ENCODE results near the gene SH3BGRL2. TPM values are rescaled to one million over a fixed set of nuclear protein-coding genes. Genes with fewer than 3 reads are reported as not detected.

SH3BGRL2 gene
- total RNA-seq, 3 donors from 2014 or later (not counting 1 experiment from before 2014, with no cell fraction given) = 0.68 to 5.8 (median 1.6) TPM

DNA sequence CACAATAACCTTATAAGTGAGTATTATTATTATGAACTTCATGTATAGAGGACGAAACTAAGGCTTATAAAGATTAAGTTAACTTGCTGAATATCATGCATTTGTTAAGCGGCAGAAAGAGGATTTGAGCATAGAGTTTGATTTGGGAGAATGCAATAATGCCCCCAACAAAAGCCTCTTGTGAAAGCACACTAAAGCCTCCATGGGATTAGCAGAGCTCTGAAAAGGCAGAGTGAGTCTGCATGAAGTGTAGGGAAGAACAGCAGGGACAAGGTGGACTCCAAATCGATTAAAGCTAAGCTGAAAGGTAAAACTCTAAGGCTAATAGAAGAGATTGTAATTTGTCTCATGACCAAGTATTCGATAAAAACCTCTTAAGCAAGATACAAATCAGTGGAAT, 100.3 kb downstream of the SH3BGRL2 start:
- Histone ChIP-seq H3K27ac (ENCODE audit: low read length) (no peak overlapping the region), H3K27me3 (ENCODE audit: control insufficient read depth, insufficient read depth, low read length) (no peaks in the 10 kb centered on the region), H3K9me3 (ENCODE audit: control insufficient read depth, insufficient read depth, low read length) (no peaks in the 10 kb centered on the region), H3K4me3 (ENCODE audit: low read length) (no peak overlapping the region), H3K4me1 (ENCODE audit: control insufficient read depth, insufficient read depth, low read length) (no peaks in the 10 kb centered on the region), H3K36me3 (ENCODE audit: control insufficient read depth, insufficient read depth, low read length) (no peaks in the 10 kb centered on the region)
- Mint-ChIP-seq H3K27ac (no peak overlapping the region), H3K27me3 (ENCODE audit: low read depth in 2 of 2) (peaks cover 4 to 6% of the 10 kb centered on the region in 2 donors), H3K4me3 (no peak overlapping the region), H3K9me3 (peaks cover 0 to 2% of the 10 kb centered on the region in 2 donors), H3K4me1 (no peaks in the 10 kb centered on the region), H3K36me3 (no peaks in the 10 kb centered on the region)
- WGBS (ENCODE audit: insufficient coverage) = 79% methylated on average over 4 of the region's 4 CpGs
- ATAC-seq (no peak), DNase-seq (no peak)
- intact Hi-C loops (cut with micrococcal nuclease) = no loop called here
- TF ChIP-seq, protein P1, sequence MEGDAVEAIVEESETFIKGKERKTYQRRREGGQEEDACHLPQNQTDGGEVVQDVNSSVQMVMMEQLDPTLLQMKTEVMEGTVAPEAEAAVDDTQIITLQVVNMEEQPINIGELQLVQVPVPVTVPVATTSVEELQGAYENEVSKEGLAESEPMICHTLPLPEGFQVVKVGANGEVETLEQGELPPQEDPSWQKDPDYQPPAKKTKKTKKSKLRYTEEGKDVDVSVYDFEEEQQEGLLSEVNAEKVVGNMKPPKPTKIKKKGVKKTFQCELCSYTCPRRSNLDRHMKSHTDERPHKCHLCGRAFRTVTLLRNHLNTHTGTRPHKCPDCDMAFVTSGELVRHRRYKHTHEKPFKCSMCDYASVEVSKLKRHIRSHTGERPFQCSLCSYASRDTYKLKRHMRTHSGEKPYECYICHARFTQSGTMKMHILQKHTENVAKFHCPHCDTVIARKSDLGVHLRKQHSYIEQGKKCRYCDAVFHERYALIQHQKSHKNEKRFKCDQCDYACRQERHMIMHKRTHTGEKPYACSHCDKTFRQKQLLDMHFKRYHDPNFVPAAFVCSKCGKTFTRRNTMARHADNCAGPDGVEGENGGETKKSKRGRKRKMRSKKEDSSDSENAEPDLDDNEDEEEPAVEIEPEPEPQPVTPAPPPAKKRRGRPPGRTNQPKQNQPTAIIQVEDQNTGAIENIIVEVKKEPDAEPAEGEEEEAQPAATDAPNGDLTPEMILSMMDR (IDR thresholded peaks at IDR 0.05) = no peak

DNA sequence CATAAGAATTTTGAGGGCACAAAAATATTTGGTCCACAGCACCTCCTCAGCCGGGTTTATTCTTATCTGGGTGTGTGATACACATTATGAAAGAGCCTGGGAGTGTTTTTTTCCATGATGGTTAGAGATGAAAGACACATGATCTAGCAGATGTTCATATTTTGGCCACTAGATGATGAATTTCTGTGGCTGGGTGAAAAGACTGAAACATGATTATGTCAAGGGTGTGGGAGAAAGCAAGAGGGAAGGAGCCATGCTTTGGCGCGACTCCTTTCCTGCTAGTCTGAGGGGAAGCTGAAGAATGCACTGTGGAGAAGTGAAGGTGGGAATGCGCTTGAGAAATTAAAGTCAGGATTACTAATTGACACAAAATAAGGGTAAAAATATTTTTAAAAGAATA, 102.3 kb downstream of the SH3BGRL2 start:
- intact Hi-C loops (cut with micrococcal nuclease) = no loop called here
- Mint-ChIP-seq H3K27me3 (ENCODE audit: low read depth in 2 of 2) (peaks cover 0 to 6% of the 10 kb centered on the region in 2 donors), H3K9me3 (peaks cover 0 to 4% of the 10 kb centered on the region in 2 donors), H3K4me3 (no peak overlapping the region), H3K4me1 (no peaks in the 10 kb centered on the region), H3K36me3 (no peaks in the 10 kb centered on the region), H3K27ac (no peak overlapping the region)
- Histone ChIP-seq H3K4me1 (ENCODE audit: control insufficient read depth, insufficient read depth, low read length) (no peaks in the 10 kb centered on the region), H3K36me3 (ENCODE audit: control insufficient read depth, insufficient read depth, low read length) (no peaks in the 10 kb centered on the region), H3K27ac (ENCODE audit: low read length) (no peak overlapping the region), H3K27me3 (ENCODE audit: control insufficient read depth, insufficient read depth, low read length) (no peaks in the 10 kb centered on the region), H3K9me3 (ENCODE audit: control insufficient read depth, insufficient read depth, low read length) (no peaks in the 10 kb centered on the region), H3K4me3 (ENCODE audit: low read length) (no peak overlapping the region)
- no peak for DNase-seq
- 87% methylated on average over 4 of the region's 4 CpGs for WGBS (ENCODE audit: insufficient coverage)
- ATAC-seq = no peak
- TF ChIP-seq, protein P1 (IDR thresholded peaks at IDR 0.05) = no peak

DNA sequence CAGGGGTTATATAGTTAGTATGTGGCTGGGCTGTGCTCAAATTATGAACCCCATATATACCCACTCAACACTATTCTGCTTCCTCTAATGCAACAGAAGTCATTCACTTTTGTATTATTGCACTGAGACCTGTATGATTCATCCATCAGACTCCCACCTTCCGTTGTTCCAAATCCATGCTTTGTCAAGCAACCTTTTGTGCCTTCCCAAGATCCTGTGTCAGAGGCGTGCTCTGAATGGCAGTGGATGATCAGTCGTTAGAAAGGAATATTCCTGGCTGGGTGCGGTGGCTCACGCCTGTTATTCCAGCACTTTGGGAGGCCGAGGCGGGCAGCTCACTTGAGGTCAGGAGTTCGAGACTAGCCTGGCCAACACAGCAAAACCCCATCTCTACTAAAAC, 103.2 kb downstream of the SH3BGRL2 start:
- Mint-ChIP-seq H3K36me3 (no peaks in the 10 kb centered on the region), H3K9me3 (peaks cover 3 to 4% of the 10 kb centered on the region in 2 donors), H3K4me1 (no peaks in the 10 kb centered on the region), H3K27me3 (ENCODE audit: low read depth in 2 of 2) (peaks cover 0 to 6% of the 10 kb centered on the region in 2 donors), H3K4me3 (no peak overlapping the region), H3K27ac (no peak overlapping the region)
- intact Hi-C loops (cut with micrococcal nuclease) = no loop called here
- no peaks in the 10 kb centered on the region for H3K9me3 ChIP-seq (ENCODE audit: control insufficient read depth, insufficient read depth, low read length)
- TF ChIP-seq, protein P1 (IDR thresholded peaks at IDR 0.05) = no peak
- no peak for ATAC-seq
- H3K27ac ChIP-seq (ENCODE audit: low read length) = no peak overlapping the region
- no peaks in the 10 kb centered on the region for H3K4me1 ChIP-seq (ENCODE audit: control insufficient read depth, insufficient read depth, low read length)
- H3K27me3 ChIP-seq (ENCODE audit: control insufficient read depth, insufficient read depth, low read length) = no peaks in the 10 kb centered on the region
- no peak for DNase-seq
- H3K36me3 ChIP-seq (ENCODE audit: control insufficient read depth, insufficient read depth, low read length) = no peaks in the 10 kb centered on the region
- H3K4me3 ChIP-seq (ENCODE audit: low read length) = no peak overlapping the region
- WGBS (ENCODE audit: insufficient coverage) = 94% methylated on average over 8 of the region's 8 CpGs

DNA sequence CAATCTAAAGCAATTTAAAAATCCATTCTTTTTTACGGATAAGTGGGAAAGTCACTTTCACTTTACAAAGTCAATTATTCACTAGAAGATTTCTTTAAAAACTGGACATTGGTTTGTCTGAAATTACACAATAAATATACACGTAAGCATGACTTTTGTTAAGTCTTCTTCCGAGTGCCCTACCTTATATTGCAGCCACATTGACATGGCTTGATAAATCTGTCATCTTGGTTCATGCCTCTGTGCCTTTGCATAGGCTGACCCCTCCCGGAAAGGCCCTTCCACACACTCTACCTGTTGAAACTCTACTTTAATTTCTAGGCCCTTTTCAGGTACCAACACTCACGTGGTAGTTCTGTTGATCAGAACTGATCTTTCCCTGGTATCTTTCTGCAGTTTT, 104.1 kb downstream of the SH3BGRL2 start:
- TF ChIP-seq, protein P1 (IDR thresholded peaks at IDR 0.05) = no peak
- Histone ChIP-seq H3K36me3 (ENCODE audit: control insufficient read depth, insufficient read depth, low read length) (no peaks in the 10 kb centered on the region), H3K4me1 (ENCODE audit: control insufficient read depth, insufficient read depth, low read length) (no peaks in the 10 kb centered on the region), H3K4me3 (ENCODE audit: low read length) (no peak overlapping the region), H3K9me3 (ENCODE audit: control insufficient read depth, insufficient read depth, low read length) (no peaks in the 10 kb centered on the region), H3K27me3 (ENCODE audit: control insufficient read depth, insufficient read depth, low read length) (no peaks in the 10 kb centered on the region), H3K27ac (ENCODE audit: low read length) (no peak overlapping the region)
- peaks cover 0 to 6% of the 10 kb centered on the region in 2 donors for H3K27me3 Mint-ChIP-seq (ENCODE audit: low read depth in 2 of 2)
- H3K36me3 Mint-ChIP-seq = no peaks in the 10 kb centered on the region
- H3K4me3 Mint-ChIP-seq = no peak overlapping the region
- H3K9me3 Mint-ChIP-seq = peaks cover 3 to 4% of the 10 kb centered on the region in 2 donors
- H3K27ac Mint-ChIP-seq = no peak overlapping the region
- intact Hi-C loops (cut with micrococcal nuclease) = no loop called here
- no peaks in the 10 kb centered on the region for H3K4me1 Mint-ChIP-seq
- no peak for ATAC-seq
- DNase-seq = no peak
- WGBS (ENCODE audit: insufficient coverage) = 94% methylated on average over 5 of the region's 5 CpGs

Data from natural killer cell (primary cell).